NCI-H69 (cell line): Measurements from ENCODE around the gene DNAJA1.
"Not testable (repeated sequence)": the region's sequence is repeated elsewhere in the genome, so short reads cannot be mapped to it uniquely, and the experiment has no call there.

Experiments
- DNase-seq: peaks from one replicate; lab custom pipeline; 2025; lab: John Stamatoyannopoulos, UW

The DNAJA1 gene

DNA sequence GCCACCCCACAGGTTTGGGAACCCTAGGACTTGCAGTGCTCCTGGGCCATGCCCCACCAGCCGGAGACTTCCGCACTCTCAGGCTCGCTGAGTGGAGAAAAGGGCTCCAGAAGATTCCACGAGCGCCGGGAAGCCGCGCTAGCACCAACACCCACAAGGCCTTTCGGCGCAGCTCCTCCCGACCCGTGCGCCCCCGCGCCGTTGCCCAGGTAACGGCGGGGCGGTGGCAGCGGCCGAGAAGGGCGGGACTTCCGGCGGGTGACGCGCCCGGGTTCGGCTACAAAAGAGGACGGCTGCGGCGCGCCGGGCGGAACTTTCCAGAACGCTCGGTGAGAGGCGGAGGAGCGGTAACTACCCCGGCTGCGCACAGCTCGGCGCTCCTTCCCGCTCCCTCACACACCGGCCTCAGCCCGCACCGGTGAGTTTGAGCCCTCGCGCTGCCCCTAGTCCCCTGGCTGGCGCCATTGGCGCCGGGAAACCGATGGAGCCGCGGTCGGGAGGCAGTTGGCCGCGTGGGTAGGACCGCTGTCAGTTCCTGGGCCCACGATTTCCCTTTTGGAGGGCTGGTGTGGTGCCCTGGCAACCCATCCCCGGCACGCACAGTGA, at the start of gene DNAJA1:
Gene DNAJA1 (plus strand): TSS at position 308 of the 606 bp plus-strand sequence. CDS start 1,212 bp downstream, outside the sequence.
- DNase-seq: peak; percentile 99

GRCh38 chr9:32978051-32978450, 47.0 kb upstream of the DNAJA1 start:
- no peak for DNase-seq

DNA sequence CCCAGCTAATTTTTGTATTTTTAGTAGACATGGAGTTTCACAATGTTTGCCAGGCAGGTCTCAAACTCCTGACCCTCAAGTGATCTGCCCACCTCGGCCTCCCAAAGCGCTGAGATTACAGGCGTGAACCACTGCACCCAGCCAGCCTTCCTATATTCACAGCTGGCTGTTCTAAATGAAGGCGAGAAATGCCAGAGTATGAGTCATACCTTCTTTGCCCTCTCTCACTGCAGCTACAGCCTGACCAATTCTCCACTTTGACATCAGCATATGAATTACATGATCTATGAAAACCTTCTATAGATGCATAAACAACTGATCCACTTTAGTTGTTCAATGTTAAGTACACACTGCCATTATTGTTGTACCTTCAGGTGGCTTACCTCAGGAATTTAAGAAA, 38.1 kb upstream of the DNAJA1 start:
- no peak for DNase-seq

DNA sequence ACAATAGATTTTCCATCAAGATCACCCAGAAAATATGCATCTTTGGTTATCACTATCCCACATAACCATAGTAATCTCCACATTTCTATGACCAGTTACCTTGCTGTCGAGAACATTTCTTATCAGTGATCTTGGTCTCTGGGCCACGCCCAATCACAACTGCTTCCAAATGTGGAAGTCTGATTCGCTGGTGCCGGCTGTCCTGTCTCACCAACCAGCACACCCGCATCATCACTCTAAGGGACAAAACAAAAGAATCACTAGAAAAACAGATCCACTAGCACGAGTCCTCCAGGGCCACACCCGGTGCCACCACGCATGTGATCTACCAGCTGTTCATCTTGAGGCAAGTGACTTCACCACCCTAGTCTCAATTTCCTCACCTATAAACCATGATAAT, 35.4 kb upstream of the DNAJA1 start:
- no peak for DNase-seq

DNA sequence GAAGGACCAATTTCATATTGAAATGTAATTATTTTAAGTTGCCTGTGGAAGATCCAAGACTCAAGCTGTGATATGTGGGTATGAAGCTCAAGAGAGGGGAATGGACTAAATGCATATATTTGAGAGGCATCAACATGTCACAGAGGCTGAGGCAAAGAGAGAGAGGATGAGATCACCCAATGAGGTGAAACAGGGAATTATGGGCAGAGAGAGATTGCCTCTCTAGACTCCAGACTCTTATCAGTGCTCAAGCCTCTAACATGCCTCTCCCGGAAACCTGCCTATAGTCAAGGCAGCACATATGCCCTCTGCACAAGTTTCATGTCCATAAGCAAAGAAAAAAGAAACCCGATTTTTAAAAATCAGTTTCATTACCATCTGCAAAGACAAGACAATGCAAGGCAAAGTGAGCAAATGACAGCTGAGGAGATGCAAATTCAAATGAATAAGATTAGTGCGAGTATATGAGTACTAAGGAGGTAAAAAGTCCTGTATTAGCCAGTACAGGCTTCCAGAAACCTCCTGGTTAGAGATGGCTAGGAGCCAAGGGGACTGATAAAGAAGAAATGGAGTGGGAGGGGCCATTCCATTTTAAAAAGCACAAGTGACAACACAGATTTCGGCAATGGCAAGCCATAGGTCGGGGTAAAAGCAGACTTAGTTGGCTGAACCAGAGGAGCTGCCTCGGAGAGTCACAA, 33.0 kb upstream of the DNAJA1 start:
- DNase-seq: no peak

GRCh38 chr9:32992595-32993238, 32.4 kb upstream of the DNAJA1 start:
- DNase-seq: no peak

DNA sequence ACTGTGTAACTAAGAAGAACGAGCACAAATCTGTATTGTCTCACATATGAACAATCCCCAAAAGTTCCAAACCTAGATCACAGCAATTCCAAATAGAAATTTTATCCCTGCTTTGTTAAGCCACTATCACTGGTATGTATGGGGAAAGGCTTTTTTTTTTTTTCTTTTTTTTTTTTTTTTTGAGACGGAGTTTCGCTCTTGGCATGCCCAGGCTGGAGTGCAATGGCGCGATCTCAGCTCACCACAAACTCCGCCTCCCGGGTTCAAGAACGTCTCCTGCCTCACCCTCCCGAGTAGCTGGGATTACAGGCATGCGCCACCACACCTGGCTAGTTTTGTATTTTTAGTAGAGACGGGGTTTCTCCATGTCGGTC, 24.4 kb upstream of the DNAJA1 start:
- DNase-seq: peak; percentile 57

DNA sequence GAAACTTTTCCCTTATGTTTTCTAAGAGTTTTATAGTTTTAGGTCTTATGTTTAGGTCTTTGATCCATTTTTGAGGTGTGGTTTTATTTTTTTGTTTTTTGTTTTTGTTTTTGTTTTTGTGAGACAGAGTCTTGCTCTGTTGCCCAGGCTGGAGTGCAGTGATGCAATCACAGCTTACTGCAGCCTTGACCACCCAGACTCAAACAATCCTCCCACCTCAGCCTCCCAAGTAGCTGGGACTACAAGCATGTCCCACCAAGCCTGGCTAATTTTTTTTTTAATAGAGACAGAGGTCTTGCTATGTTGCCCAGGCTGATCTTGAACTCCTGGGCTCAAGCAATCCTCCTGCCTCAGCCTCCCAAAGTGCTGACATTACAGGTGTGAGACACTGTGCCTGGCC, 19.7 kb upstream of the DNAJA1 start:
- DNase-seq: not testable (repeated sequence)

DNA sequence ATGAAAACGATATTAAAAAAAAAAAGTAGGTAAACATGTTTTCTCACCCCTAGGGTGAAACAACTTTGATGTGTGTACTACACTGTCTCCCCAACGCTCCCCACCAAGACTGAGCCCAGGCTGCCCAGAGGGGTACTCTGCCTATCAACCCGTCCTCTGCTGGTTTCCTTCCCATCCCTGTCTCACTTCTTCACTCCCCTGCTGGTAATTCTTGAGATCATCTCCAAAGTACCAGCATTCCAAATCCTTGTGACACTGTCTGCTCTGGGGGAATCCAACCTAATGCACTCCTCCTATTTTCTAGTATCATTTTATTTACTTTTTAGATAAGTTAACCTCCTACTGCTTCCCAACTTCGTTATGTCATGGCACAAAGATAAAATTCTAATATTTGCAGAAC, 17.3 kb upstream of the DNAJA1 start:
- DNase-seq: no peak

DNA sequence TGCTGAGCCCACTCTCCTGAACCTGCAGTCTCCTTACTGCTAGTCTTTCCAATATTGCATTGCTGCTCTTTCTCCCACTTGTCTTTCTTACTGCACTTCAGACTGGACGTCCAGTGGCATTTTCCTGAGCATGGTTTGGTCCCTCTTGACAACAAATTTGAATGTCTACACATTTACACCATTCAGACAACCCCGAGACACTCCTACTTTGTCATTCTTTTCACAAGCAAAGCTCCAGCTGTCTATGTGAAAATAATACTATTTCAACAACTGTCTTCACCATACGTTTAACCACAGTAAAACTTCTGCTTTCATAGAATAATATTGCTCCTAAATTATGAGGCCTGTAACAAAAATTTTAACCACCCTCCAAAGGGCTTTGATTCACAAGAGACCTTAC, 13.2 kb upstream of the DNAJA1 start:
- DNase-seq: no peak

GRCh38 chr9:33012328-33013069, 12.6 kb upstream of the DNAJA1 start:
- no peak for DNase-seq

DNA sequence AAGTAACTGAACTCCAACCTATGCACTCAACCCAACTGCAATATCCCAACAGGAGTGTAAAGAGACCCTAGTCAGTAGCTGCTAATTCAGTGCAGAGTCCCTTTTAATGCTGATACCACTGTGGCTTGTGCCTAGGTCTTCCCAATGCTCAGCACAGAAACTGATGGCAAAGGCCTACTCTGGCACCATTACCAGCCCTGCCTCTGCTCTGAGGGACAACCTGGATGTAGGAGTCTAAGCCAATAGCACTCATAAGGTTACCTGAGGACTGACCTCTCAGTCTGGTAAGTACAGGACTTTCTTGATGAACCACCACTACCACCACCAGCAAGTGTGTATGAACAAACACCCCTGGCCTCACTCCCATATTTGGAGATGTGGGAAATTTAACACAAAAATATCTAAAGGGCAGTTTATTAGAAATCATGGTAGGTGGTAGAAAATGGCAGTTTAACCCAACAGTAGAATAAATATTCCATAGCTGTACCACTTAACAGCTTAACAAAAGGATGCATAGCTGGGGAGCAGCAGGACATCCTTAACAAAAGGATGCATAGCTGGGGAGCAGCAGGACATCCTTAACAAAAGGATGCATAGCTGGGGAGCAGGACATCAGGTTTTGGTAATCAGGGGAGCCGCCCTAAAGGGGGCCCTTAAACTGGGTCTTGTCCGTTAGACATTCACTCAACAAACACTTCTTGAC, 11.0 kb upstream of the DNAJA1 start:
- DNase-seq: no peak

DNA sequence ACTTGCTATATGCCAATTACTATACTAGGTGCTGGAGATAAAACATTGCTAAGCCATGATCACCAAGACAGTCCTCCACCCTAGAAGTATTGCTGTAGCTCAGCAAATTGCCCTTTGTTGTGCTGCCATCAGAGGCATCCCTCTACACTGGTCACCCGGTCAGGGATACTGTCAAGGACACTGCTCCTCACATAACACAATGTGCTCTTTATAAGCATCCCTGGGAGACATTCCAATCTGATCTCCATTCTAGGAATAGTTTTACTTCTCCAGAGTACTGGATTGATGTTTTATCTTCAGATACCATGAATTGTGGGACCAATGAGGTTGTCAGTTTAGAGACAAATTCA, 10.4 kb upstream of the DNAJA1 start:
- no peak for DNase-seq

GRCh38 chr9:33017283-33018041, 7.6 kb upstream of the DNAJA1 start:
- no peak for DNase-seq

DNA sequence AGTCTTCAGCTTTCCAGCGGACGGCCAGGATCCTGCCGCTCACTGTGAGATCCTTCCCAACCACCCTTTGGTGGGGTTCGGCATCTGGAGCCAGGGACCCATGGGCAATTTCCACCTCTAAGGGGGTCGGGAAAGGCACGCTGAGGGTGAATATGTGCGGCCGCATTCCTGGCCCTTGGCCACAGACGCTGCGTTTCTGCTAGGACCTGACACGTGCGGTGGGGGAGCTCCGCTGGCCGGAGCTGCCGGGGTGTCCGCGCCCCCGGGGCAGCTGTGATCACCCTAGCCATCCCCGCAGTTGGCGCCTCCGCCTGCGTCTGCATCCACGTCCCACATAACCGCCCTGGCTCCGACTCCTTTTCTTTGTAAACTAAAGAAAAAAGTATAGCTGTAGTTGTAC, 5.3 kb upstream of the DNAJA1 start:
- no peak for DNase-seq

- DNase-seq: no peak
Measured at GRCh38 chr9:33022303-33022702, 2.8 kb upstream of the DNAJA1 start.

DNA sequence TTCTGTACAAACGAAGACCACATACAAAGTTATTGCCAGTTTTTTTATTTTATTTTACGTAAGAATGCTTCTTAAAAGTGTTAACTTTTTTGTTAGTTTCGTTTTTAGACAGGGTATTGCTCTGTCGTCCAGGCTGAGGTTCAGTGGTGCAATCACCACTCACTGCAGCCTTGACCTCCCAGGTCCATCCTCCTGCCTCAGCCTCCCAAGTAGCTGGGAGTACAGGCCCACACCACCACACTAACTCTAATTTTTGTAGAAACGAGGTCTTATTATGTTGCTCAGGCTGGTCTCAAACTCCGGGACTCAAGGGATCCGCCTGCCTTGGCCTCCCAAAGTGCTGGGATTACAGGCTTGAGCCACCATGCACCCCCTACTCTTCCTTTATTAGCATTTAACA, 2.3 kb upstream of the DNAJA1 start:
- no peak for DNase-seq

- DNase-seq: no peak
Measured at GRCh38 chr9:33023661-33024060, 1.4 kb upstream of the DNAJA1 start.

DNA sequence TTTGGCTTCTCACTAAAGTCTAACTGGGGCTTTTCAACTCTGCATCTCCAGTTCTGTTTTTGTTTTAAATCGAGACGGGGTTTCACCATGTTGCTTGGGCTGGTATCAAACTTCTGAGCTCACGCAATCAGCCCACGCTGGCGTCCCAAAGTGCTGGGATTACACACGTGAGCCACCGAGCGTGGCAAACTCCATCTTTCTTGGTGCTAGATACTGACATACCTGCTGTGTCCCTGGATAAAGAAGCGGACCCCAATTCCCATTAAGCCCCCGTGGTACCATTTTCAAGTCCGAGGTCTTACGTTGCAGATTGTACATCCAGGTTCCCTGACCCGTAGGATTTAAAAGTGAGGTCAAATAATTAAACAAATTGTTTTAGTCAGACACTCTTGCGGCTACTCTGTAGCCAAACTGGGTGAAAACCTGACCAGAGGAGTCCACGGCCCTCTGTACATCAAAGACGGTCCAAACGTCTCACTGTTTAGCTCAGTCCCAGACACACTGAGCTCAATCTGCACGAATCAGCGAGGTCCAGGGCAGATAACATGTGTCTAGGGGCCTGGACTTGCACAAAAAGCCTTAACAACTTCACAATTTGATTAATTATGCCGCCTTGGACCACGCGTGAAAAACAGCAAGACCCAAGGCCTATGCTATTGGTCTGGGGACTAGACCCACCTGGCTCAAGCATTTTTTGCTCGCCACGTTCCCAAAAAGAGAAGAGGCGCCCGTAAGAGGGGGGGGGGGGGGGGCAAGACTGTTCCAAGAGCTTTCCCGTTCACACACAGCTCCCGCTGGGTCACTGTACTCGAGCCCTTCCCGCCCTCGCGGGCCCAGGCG, 727 bp upstream of the DNAJA1 start:
- DNase-seq: peak; percentile 72

- peak; percentile 96 for DNase-seq
Measured at GRCh38 chr9:33025572-33026342, 684 bp downstream of the DNAJA1 start.
